Kidney epithelial cell (primary cell): ENCODE results near the gene C1orf159. TPM values are rescaled to one million over a fixed set of nuclear protein-coding genes. Genes with fewer than 3 reads are reported as not detected.

Source experiments
- DNase-seq: peaks from one replicate; pipeline ENCODE4 v3.0.0-alpha.2; 2010; ENCODE audit warnings: low read depth
- H3K27me3 ChIP-seq: 2 replicates; pipeline ENCODE4 v1.6.0; 2011; ENCODE audit warnings: low read length; ENCODE audit not compliant: control insufficient read depth, insufficient read depth
- H3K36me3 ChIP-seq: 2 replicates; pipeline ENCODE4 v1.5.1; 2011; ENCODE audit warnings: low read length; ENCODE audit not compliant: control insufficient read depth, insufficient read depth
- H3K4me3 ChIP-seq: 2 replicates; pipeline ENCODE4 v1.5.1; 2011; ENCODE audit warnings: low read depth, mild to moderate bottlenecking, control low read depth, low read length
- CTCF ChIP-seq: IDR thresholded peaks from 2 replicates; pipeline ENCODE4 v1.5.1; 2011; ENCODE audit warnings: mild to moderate bottlenecking, moderate library complexity, low read length, control low read depth, inconsistent platforms; ENCODE audit not compliant: insufficient read depth, poor library complexity, severe bottlenecking
- total RNA-seq: library from RNA; depleted of rRNA; stranded (reverse); fragments of >200 nt; gene quantifications from 2 replicates; pipeline ENCODE4 v1.2.3, GENCODE V29; 2015

C1orf159 gene
- total RNA-seq, 1 donor from 2014 or later = 20.3 TPM

GRCh38 chr1:1063261-1063944, 52.5 kb downstream of the C1orf159 start:
- Histone ChIP-seq H3K27me3 (peaks cover 2% of the 10 kb centered on the region), H3K36me3 (no peaks in the 10 kb centered on the region), H3K4me3 (no peak overlapping the region)
- DNase-seq = no peak
- no peak for TF ChIP-seq CTCF

- peaks cover 2% of the 10 kb centered on the region for H3K27me3 ChIP-seq
- no peak for DNase-seq
- H3K4me3 ChIP-seq = no peak overlapping the region
- H3K36me3 ChIP-seq = no peaks in the 10 kb centered on the region
- TF ChIP-seq CTCF = no peak
These were observed 53.3 kb downstream of the C1orf159 start for GRCh38 chr1:1062348-1063163.

DNA sequence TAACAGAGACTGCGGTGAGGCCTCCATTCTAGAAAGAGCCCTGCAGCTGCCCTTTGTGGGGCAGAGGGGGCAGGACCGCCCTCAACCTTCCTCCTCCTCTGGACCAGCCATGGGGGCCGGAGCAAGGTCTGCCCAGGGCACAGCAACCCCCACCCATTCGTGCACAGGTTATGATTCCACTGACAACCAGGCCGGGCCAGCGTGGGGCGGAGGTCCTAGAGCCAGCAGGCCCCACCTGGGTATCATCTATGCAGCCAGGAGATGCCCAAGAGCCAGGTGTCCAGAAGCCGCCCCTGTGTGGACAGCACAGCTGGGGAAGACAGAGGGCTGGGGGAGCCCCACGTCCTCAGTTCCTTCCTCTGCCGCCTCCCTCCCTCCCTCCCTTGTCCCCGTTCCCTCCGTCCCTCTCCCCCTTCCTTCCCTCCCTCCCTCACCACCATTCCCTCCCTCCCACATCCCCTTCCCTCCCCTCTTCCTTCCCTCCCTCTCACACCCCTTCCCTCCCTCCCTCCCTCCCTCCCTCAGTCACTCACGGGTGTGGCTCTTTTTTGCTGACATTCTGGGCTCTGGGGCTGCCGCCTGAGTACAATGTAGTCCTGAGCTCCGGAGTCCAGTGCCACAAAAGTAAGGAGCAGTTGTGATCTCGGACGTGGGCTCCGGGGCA, 54.1 kb downstream of the C1orf159 start:
- Histone ChIP-seq H3K27me3 (peaks cover 2% of the 10 kb centered on the region), H3K36me3 (no peaks in the 10 kb centered on the region), H3K4me3 (no peak overlapping the region)
- TF ChIP-seq CTCF = no peak
- DNase-seq = no peak

DNA sequence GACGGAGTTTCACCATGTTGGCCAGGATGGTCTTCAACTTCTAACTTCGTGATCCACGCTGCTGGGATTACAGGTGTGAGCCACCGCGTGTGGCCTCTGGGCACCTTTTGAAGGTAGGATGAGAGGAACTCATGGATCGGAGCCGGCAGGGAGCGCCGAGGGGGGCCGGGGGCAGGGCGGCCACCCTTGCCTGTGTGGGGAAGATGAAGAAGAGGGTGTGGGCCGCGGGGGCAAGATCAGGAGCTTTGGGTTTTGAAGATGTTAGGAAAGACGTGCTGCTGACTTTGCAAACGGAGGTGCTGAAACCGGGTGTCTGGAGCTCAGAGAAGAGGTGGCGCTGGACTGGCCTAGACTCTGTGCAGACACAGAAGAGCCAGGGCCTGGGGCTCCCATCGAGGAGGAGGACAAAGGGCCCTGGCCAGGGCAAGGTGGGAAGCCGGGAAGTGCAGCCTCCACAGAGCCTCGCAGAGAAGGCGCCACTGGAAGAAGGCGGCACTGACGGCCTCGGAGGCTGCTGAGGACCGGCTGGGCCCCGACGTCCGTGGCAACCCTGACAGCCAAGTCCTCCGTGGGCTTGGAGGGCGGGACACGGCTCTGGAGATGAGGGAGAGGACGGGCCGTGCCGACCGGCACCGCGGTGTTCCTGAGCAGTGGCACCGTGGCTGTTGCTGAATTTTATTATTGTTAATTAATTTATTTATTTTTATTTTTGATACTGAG, 55.4 kb downstream of the C1orf159 start:
- peak overlapping the region; percentile 16 for H3K4me3 ChIP-seq
- TF ChIP-seq CTCF = no peak
- H3K36me3 ChIP-seq = no peaks in the 10 kb centered on the region
- DNase-seq = no peak
- peaks cover 2% of the 10 kb centered on the region for H3K27me3 ChIP-seq

- TF ChIP-seq CTCF = no peak
- no peak for DNase-seq
- peaks cover 2% of the 10 kb centered on the region for H3K27me3 ChIP-seq
- H3K4me3 ChIP-seq = peak overlapping the region; percentile 63
- H3K36me3 ChIP-seq = peaks cover 3% of the 10 kb centered on the region
These were observed 56.2 kb downstream of the C1orf159 start for GRCh38 chr1:1059494-1060280.
